ENCODE measurements around the gene ZBP1. TPM values are rescaled to one million over a fixed set of nuclear protein-coding genes. Genes with fewer than 3 reads are reported as not detected.
A peak's percentile ranks its signal among the peaks of the same experiment; 100 is the strongest.

The ZBP1 gene
- total RNA-seq, 3 donors from 2014 or later: 1.8 to 12.8 (median 3.6) TPM

- ATAC-seq (no peak), DNase-seq (peak in 2 of 3 donors; percentile 29 to 31)
- no peaks in the 10 kb centered on the region for H3K36me3 ChIP-seq (ENCODE audit: low read depth)
- H3K4me1 ChIP-seq (ENCODE audit: low read depth): peaks cover 13% of the 10 kb centered on the region
- H3K4me3 ChIP-seq: no peak overlapping the region
- no peaks in the 10 kb centered on the region for H3K9me3 ChIP-seq
- TF ChIP-seq CTCF (IDR thresholded peaks at IDR 0.05): no peak
- intact Hi-C loops (cut with DNase I, micrococcal nuclease): loop anchor here in 1 of 2 donors (10.0 kb wide), 1 partner anchor 203 kb away; no protein-coding TSS in a partner anchor
Measured at GRCh38 chr20:57587278-57587988, 32.8 kb downstream of the ZBP1 start.

- intact Hi-C loops (cut with DNase I, micrococcal nuclease): loop anchor here in 1 of 2 donors (10.0 kb wide), 1 partner anchor 202 kb away; no protein-coding TSS in a partner anchor
- DNase-seq: peak in 1 of 3 donors; percentile 31
- ATAC-seq: no peak
- no peak overlapping the region for H3K4me3 ChIP-seq
- no peaks in the 10 kb centered on the region for H3K36me3 ChIP-seq (ENCODE audit: low read depth)
- no peaks in the 10 kb centered on the region for H3K9me3 ChIP-seq
- TF ChIP-seq CTCF (IDR thresholded peaks at IDR 0.05): no peak
- peaks cover 13% of the 10 kb centered on the region for H3K4me1 ChIP-seq (ENCODE audit: low read depth)
Measured at GRCh38 chr20:57586943-57587277, 33.3 kb downstream of the ZBP1 start.

GRCh38 chr20:57586370-57586793, 33.8 kb downstream of the ZBP1 start:
- intact Hi-C loops (cut with DNase I, micrococcal nuclease): loop anchor here in 1 of 2 donors (10.0 kb wide), 1 partner anchor 202 kb away; no protein-coding TSS in a partner anchor
- Histone ChIP-seq H3K4me1 (ENCODE audit: low read depth) (peaks cover 15% of the 10 kb centered on the region), H3K9me3 (no peaks in the 10 kb centered on the region), H3K36me3 (ENCODE audit: low read depth) (no peaks in the 10 kb centered on the region), H3K4me3 (no peak overlapping the region)
- peak; percentile 70 for ATAC-seq
- DNase-seq: peak; percentile 75 to 87 (median 87)
- no peak for TF ChIP-seq CTCF (IDR thresholded peaks at IDR 0.05)

GRCh38 chr20:57585466-57586213, 34.6 kb downstream of the ZBP1 start:
- ATAC-seq: no peak
- no peaks in the 10 kb centered on the region for H3K9me3 ChIP-seq
- TF ChIP-seq CTCF (IDR thresholded peaks at IDR 0.05): no peak
- DNase-seq: peak in 2 of 3 donors; percentile 33 to 41
- no peaks in the 10 kb centered on the region for H3K36me3 ChIP-seq (ENCODE audit: low read depth)
- intact Hi-C loops (cut with DNase I, micrococcal nuclease): loop anchor here in 1 of 2 donors (10.0 kb wide), 1 partner anchor 201 kb away; no protein-coding TSS in a partner anchor
- H3K4me3 ChIP-seq: no peak overlapping the region
- H3K4me1 ChIP-seq (ENCODE audit: low read depth): peaks cover 23% of the 10 kb centered on the region

GRCh38 chr20:57584768-57585461, 35.3 kb downstream of the ZBP1 start:
- no peak for ATAC-seq
- peak in 2 of 3 donors; percentile 11 to 18 for DNase-seq

More at GRCh38 chr20:57584768-57585461, 35.3 kb downstream of the ZBP1 start:
- Histone ChIP-seq H3K4me3 (no peak overlapping the region), H3K4me1 (ENCODE audit: low read depth) (peaks cover 24% of the 10 kb centered on the region), H3K9me3 (no peaks in the 10 kb centered on the region), H3K36me3 (ENCODE audit: low read depth) (no peaks in the 10 kb centered on the region)
- intact Hi-C loops (cut with DNase I, micrococcal nuclease): loop anchor here in 1 of 2 donors (10.0 kb wide), 1 partner anchor 200 kb away; no protein-coding TSS in a partner anchor
- no peak for TF ChIP-seq CTCF (IDR thresholded peaks at IDR 0.05)

All from mucosa of descending colon (tissue), 3 donors.